ENCODE results near the gene ABCB1. TPM values are rescaled to one million over a fixed set of nuclear protein-coding genes. Genes with fewer than 3 reads are reported as not detected.
A peak's percentile ranks its signal among the peaks of the same experiment; 100 is the strongest.

The ABCB1 gene
- total RNA-seq, 1 donor from 2014 or later = 5.5 TPM

GRCh38 chr7:87604264-87604663 lies 3.6 kb upstream of the ABCB1 start:
- Histone ChIP-seq H3K4me1 (no peaks in the 10 kb centered on the region), H3K27me3 (no peaks in the 10 kb centered on the region), H3K27ac (no peak overlapping the region), H3K36me3 (no peaks in the 10 kb centered on the region), H3K4me3 (no peak overlapping the region), H3K9me3 (no peaks in the 10 kb centered on the region)
- TF ChIP-seq, protein P1, sequence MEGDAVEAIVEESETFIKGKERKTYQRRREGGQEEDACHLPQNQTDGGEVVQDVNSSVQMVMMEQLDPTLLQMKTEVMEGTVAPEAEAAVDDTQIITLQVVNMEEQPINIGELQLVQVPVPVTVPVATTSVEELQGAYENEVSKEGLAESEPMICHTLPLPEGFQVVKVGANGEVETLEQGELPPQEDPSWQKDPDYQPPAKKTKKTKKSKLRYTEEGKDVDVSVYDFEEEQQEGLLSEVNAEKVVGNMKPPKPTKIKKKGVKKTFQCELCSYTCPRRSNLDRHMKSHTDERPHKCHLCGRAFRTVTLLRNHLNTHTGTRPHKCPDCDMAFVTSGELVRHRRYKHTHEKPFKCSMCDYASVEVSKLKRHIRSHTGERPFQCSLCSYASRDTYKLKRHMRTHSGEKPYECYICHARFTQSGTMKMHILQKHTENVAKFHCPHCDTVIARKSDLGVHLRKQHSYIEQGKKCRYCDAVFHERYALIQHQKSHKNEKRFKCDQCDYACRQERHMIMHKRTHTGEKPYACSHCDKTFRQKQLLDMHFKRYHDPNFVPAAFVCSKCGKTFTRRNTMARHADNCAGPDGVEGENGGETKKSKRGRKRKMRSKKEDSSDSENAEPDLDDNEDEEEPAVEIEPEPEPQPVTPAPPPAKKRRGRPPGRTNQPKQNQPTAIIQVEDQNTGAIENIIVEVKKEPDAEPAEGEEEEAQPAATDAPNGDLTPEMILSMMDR (IDR thresholded peaks at IDR 0.05) = no peak
- DNase-seq (ENCODE audit: low spot score in 2 of 2) = no peak
- intact Hi-C loops (cut with DNase I) = no loop called here

GRCh38 chr7:87599336-87599735 lies 1.3 kb downstream of the ABCB1 start:
- Histone ChIP-seq H3K4me1 (no peaks in the 10 kb centered on the region), H3K4me3 (no peak overlapping the region), H3K27me3 (no peaks in the 10 kb centered on the region), H3K36me3 (no peaks in the 10 kb centered on the region), H3K27ac (no peak overlapping the region), H3K9me3 (no peaks in the 10 kb centered on the region)
- intact Hi-C loops (cut with DNase I) = no loop called here
- TF ChIP-seq, protein P1 (IDR thresholded peaks at IDR 0.05) = no peak
- peak in 1 of 2 donors; percentile 20 for DNase-seq (ENCODE audit: low spot score in 2 of 2)

DNA sequence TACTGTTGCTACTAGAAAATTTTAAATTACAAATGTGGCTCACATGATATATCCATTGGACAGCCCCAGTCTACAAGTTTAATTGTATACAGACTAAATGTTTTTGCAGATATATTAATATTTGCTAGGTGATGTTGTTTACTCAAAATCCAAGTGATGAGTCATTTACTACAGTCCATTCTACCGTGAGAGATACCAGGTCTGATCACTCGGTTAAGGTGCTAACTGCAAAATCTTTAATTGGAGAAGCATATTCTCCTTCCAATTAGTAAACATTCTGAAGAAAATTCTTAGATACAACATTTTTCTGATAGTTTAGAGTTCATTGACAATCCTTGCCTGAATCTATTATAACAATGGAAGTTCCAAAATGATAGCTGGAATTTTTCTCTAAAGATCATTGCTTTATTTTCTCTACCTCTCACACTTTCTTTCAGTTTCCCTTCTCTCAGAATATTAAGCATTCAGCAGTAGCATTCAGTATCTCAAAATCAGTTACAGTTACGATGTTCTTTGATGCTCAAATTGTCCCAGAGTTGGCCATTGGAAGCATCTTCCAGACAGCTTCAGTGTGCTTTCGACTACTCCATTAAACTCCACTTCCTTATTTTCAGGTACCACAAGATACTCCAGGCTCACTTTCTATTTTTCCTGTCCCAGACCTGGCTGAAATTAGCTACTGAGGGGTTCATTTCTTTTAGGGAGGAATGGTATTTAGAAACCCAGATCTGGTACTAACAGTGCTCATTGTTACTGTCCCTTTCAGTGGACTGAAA lies 2.3 kb downstream of the ABCB1 start:
- H3K27me3 ChIP-seq = no peaks in the 10 kb centered on the region

DNA sequence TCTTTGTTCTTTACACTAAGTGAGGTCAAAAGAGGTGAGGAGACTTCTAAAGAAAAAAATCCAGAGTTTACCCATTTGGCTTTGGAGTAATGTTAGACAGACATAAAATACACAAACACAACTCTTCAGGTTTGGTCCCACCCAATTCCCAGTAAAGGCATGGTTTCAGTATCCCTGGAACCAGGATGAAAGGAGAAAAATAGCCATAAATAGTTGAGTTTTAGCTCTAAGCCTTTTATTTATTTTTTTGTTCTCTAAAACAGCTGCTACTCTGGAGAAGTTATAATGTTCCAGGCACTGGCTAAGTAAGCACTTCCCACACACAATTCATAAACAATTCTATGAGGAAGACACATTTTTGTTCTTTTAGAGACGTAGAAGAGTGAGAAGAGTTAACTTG lies 4.0 kb downstream of the ABCB1 start:
- no peak overlapping the region for H3K4me3 ChIP-seq
- H3K27me3 ChIP-seq = no peaks in the 10 kb centered on the region
- H3K27ac ChIP-seq = no peak overlapping the region
- no peaks in the 10 kb centered on the region for H3K4me1 ChIP-seq
- no peaks in the 10 kb centered on the region for H3K9me3 ChIP-seq
- intact Hi-C loops (cut with DNase I) = no loop called here
- TF ChIP-seq, protein P1 (IDR thresholded peaks at IDR 0.05) = no peak
- no peak for DNase-seq (ENCODE audit: low spot score in 2 of 2)
- no peaks in the 10 kb centered on the region for H3K36me3 ChIP-seq

More for the DNA sequence above, 2.3 kb downstream of the ABCB1 start:
- Histone ChIP-seq H3K9me3 (no peaks in the 10 kb centered on the region), H3K27ac (no peak overlapping the region), H3K36me3 (no peaks in the 10 kb centered on the region), H3K4me3 (peak overlapping the region in 1 of 2 donors; percentile 12), H3K4me1 (no peaks in the 10 kb centered on the region)
- DNase-seq (ENCODE audit: low spot score in 2 of 2) = no peak
- TF ChIP-seq, protein P1 (IDR thresholded peaks at IDR 0.05) = no peak
- intact Hi-C loops (cut with DNase I) = no loop called here

DNA sequence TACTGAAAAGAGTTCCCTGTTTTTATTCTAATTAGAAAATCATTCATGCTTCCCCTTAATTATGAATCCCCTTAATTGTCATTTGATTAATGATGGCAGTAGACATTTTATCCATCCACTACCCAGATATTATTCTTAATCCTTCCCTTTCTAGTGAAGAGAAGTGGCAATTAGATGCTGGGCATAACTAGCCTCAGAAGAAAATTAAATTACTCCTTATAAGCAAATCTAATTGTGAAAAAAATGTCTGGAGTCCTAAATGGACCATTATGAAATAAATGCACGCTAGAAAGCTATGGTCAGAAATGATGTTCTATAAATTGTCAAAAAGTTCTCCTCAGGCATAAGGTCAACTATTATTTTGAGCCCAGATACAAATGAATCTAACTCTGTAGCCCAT lies 4.5 kb downstream of the ABCB1 start:
- H3K4me3 ChIP-seq = no peak overlapping the region

More for the DNA sequence above, 4.5 kb downstream of the ABCB1 start:
- no peaks in the 10 kb centered on the region for H3K9me3 ChIP-seq
- H3K27ac ChIP-seq = no peak overlapping the region
- no peak for DNase-seq (ENCODE audit: low spot score in 2 of 2)
- TF ChIP-seq, protein P1 (IDR thresholded peaks at IDR 0.05) = no peak
- no peaks in the 10 kb centered on the region for H3K36me3 ChIP-seq
- H3K4me1 ChIP-seq = no peaks in the 10 kb centered on the region
- intact Hi-C loops (cut with DNase I) = no loop called here
- H3K27me3 ChIP-seq = no peaks in the 10 kb centered on the region
